NCI-H226 (cell line): ENCODE data around the gene SLC38A1.

Source experiments
- DNase-seq: peaks from one replicate; pipeline ENCODE4 v3.0.0-alpha.2; 2015

Gene SLC38A1

DNA sequence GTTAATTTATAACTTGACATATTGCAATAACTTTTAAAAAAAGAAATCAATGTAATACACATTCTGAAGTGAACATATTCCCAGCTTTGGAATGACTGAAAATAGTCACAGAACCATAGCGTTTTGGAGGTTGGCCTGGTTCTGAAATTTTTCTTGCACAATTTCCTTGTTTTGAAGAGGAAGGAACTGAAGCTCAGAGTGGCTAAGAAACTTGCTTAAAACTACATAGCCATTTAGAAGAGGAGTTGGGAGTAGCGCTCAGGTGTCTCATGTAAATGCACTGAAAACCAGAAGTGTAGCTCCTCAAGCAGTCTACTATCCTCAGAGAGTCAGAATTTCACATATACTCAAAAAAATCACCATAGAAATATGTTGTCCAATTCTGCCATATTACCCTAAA lies 41.2 kb downstream of the SLC38A1 start:
- DNase-seq: no peak

DNA sequence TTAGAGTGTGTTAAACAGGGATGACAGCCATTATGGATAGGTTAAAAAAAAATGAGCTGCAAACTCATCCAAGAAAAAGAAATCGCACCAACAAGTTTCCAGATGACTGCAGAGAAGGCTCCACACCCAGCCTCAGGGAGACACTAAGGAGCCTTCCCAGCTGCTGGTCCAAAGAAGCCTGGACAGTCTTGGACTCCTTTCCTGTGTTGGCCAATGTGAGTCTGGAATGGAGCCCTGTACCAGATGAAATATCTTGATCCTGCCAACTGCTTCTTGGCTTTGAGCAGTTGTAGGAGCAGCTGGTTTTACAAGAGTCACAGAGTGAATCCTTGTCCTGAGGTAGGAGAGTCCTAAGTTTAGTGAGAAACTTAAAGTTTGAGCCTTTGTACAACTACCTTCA lies 44.5 kb downstream of the SLC38A1 start:
- no peak for DNase-seq

DNA sequence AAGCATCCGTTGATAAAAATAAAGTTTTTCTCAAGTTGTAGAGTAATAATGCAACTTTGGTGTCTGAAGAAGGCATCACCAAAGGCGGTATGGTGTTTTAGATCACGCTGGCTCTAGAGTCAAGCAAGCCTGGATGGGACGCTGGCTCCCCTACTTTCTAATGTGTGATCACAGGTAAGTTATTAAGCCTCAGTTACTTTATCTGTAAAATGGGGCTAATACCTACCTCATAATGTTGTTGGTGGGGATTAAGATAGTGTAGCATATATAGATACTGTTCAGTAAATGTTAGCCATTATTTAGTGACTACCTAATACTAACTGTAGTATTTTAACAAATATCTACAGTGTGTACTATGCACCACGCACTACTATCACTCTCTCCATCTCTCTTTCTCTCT lies 45.8 kb downstream of the SLC38A1 start:
- DNase-seq: no peak

DNA sequence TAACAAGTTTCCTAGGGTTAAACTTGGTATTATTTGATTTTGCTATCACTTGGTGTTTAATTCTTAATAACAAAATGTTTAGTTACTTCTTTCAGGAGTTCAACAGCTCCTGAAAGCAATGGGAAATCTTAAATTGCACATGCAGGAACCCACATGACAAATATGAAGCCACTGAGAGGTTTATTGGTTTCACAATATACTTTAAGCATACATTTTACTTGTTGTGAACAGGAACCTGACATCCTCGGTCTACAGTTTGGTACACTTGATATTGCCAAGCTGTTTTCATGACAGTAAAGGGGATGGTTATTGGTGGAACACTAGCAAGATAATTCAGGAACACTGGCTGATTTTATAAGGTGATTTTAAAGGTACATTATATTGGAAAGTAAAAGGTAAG lies 46.2 kb downstream of the SLC38A1 start:
- DNase-seq: no peak

DNA sequence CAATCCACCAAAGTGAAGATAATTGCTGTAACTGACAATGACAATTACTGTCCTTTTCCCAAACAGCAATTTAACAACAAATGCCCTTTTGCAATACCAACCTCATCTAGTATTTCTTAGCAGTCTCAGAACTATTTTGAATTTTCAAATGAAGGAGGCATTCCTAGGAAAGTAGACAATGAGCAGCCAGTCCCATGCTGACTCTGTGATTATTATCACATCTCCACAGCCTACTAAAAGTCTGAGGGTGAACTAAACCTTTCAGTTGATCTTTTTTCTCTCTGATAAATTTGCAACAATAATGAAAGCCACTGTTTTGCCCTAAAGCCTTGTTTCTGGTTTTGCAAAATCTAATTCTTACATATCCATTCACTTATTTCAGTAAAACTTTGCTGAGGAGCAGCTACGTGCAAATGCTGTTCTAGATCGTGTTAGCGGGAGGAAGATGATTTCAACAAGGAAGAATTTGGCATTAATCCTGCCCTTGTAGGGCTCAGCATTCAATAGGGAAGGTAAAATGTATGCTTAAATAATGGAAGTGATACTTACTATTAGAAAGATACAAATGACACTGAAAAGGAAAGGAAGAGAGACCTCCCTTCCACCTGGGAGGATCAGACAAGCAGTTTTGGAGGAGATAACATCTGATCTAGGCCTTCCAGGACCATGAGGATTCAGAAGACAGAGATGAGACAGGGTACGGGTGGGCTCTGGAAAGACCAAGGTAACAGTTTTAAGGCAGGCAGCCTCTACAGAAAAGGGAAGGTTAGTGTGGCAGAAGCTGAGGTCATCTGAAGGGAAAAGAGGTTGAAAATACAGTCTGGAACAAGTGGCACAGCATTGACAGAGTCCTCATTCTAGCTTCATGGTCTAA lies 47.4 kb downstream of the SLC38A1 start:
- DNase-seq: peak; percentile 71

DNA sequence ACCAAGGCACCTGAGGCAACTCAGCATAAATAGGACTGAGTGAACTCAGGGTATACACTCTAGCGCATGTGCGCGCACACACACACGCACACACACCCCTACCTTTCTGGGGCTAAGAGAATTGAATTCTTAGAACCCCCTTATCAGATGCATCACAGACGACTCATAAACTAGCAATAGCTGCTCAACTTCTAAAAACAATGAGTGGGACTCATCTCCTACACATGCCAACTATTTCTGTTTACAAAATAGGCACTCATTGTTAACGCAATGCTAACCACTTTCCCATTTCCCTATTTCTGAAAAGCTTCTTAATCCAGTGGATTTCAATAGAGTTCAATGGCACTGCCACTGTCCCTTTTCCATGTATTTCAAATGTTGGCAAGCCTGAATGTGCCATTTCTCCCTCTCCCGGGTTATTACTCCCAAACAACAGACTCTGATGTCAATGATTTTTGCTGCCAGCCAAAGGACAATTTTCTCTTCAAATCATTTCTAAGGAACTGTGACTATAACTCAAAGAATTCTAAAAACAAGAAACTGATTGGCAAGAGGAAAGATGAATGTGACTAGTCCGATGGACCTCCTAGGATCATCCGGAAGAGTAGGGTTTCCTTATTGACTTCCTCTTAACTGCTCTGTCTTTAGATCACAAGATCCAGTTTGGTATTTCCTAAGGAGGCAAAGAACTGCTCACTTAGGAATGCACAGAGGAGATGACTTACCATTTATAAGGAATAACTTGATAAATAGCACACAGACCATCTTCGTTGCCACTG lies 48.8 kb downstream of the SLC38A1 start:
- peak; percentile 94 for DNase-seq

DNA sequence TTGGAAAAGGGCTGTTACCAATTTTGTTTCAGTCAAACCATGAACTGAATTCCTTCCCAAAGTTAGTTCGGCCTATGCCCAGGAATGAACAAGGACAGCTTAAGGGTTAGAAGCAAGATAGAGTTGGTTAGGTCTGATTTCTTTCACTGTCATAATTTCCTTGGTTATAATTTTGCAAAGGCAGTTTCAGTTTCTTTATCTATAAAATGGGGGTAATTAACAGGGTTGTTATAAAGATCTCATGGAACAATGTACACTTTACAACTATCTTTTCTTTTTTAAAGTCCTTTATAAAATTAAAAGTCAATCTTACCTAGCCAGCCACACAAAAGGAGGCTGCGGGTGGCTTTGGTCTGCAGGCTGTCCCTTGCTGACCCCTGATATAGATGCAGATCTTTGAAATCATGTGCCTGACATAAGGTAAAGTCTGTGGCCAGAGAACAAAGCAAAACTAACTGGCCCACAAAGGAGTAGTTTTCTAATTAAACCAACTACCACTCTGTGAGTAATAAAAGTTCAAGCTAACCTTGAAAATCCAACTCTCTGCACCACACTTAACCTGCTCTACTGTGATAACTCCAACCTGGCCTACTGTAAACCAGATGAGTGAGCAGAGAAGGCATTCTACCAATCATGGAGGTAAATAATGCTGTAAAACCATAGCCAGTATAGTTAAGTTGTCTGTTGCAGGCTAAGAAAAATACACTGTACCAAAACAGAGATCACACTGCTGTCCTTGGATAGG lies 49.5 kb downstream of the SLC38A1 start:
- no peak for DNase-seq

DNA sequence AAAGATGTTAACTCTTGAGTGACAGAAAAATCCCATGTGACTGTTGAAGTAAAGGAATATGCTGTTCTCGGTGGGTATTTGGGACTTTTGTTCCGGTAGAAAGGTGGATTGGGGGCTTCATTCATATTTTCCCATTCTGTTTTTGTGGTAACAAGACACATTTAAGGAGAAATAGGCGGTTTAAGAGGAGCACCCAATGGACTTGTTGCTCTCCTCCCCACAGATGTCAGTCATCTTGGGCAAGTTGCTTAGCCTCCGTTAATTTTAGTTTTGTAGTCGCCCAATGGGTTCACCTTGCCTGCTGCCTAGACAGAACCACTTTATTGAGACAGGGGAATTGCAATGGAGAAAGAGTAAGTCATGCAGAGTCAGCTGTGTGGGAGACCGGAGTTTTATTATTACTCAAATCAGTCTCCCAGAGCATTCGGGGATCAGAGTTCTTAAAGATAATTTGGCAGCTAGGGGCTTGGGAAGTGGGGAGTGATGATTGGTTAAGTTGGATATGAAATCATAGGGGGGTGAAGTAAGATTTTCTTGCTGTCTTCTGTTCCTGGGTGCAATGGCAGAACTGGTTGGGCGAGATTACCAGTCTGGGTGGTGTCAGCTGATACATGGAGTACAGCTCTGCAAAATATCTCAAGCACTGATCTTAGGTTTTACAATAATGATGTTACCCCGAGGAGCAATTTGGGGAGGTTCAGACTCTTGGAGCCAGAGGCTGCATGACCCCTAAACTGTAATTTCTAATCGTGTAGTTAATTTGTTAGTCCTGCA lies 50.3 kb downstream of the SLC38A1 start:
- DNase-seq: no peak

DNA sequence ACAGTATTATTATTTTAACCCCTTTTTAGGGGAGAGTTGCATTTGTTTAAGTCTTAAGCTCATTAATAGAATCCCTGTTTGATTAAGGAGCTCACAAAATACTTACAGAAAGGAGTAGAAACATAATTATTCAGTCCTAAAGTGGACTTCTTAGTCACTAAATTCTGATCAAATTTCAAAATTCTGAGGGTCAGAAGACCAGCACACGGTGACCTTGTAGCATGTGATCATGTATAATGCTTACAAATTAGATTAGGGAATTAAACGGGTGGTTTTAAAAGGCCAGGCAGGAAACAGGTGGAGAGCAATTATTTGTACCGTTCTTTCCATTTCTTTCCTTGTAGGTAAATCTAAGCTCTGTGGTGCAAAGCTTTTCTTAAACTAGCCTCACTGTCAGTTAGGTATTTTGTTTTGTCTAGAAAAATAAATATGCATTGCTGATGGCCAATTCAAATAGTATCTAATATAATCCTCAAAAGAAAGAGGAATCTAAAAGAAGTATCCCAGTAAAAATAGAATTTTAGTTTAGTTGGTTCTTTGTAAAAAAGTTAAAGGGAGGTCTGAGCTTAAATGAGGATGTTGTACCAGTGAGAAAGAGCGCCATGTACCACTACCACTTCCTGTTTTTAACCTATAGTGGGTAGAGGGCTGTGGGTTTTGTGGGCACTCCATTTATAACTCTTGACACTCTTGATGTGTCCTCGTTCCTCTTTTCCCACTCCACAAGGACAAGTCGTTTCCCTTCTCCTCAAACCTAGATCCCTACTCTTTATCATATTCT lies 51.1 kb downstream of the SLC38A1 start:
- no peak for DNase-seq

DNA sequence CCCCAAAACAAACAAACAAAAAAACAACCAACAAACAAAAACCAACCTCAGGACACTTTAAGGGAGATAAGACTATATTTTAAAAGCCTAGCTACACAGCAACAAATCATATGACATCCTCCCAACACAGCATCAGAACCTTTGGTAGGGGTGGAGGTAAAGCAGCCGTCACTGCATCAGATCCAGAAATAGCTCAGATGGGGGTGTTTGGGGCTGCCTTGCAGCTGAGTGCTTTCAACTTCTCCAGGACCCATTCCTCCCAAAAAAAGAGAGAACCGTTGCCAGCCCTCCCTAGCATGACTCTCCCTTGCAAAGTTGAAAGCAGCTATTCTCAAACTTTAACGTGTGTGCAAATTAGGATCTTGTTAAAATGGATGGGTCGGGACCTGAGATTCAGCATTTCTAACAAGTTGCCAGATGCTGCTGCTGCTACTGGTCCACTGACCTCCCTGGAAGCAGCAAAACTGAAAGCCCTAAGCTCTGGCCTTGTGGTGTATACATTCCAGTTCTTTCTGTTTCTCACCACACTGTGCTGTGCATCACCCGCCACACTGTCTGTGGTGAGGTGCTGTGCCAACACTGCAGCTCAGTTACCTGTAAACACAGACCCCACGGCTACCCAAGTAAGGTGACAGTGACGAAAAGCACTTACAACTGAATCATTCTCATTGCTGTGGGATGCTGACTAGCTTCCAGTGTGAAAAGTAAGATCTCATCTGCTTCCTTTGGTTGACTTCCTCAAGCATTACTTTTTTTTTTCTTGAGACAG lies 54.0 kb downstream of the SLC38A1 start:
- no peak for DNase-seq

DNA sequence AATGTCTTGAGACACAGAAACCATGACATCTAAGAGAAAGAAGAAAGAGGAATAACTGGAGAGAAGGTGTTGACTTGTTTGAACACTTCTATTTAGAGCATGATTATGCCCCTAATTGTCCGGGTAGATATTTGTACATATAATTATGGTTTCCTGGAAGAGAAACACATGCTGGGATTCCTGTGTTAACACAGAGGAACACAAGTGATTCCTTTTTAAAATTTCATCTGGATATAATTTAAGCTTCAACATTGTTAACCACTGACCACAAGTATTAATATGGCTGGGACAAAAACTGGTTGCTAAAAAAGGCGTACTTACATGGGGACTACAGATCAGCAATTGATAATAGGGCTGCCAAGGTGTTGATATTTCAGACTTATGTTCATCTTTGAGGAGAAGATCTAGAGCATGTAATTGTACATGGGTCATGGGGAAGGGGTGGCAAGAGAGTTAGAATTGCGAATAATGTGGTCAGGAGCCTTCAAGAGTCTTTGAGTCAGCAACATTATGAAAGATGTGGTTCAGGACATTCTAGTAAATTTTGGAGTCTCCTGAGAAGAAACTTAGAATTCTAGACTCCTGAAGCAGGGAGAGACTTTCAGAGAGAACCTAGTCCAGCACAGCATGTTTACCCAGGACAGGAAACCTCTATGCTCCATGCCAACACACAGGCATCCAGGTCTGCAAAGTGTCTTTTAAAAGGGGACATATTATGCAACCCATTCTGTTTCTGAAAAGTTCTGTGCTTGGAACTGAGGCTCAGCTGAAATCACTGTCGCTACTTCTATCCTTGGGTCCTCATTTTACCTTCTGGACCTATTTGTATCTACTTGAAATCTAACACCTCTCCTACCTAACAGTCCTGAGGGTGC lies 56.5 kb downstream of the SLC38A1 start:
- DNase-seq: no peak

DNA sequence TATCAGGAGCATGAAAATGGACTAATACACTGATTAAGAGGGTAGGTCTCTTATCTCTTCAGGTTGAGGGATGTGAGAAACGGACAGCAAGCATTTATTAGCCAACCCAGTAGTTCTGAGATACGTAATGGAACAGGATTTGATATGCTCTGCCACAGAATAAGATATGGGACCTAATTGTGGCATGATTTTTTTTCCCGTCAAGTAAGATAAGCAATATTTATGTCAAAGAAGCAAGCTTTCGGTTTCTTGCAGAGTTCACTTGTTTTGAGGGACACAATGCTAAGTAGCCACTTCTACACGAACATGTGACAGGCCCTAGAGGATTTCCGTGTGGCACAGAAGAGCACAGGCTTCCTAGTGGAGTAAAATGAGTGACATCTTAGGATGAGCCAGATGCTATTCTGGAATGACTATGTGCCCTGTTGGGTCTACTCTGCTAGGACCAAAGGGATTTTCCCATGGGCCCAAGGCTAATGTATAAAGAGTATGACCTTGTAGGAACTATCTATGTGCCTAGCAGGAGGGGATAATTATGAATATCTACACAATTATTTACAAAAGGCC lies 57.9 kb downstream of the SLC38A1 start:
- peak; percentile 90 for DNase-seq

DNA sequence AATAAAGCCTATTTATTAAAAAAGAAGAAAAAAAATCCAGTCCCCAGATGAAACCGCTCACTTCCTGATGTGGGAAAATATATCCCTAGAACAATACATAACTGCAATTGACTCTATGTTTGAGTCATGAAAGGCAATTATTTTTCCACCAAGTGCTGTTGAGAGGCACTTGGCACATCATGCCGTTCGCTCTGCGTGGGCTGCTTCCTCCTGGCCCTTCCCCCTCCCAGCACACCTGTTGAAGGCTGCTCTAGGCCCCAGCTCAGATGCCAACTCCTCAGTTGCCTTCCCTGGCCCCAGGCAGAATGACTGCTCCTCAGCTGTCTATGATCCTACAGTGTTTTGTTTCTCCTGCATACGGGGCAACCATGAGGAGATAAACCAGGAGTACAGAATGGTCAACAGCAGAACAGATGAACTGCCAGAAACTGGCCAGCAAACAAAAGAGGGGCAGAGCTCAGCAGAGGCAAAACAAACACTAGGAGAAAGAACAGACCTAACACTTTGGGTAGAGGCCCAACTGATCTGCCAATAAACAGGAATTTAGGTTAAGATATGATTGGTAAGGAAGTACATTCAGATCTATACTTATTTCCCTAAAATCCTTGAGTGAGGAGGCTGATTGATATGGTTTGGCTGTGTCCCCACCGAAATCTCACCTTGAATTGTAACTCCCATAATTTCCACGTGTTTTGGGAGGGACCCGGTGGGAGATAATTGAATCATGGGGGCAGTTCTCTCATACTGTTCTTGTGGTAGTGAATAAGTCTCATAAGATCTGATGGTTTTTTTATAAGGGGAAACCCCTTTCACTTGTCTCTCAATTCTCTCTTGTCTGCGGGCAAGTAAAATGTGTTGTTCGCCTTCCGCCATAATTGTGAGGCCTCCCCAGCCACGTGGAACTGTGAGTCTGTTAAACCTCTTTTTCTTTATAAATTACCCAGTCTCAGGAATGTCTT lies 58.6 kb downstream of the SLC38A1 start:
- DNase-seq: peak; percentile 94

DNA sequence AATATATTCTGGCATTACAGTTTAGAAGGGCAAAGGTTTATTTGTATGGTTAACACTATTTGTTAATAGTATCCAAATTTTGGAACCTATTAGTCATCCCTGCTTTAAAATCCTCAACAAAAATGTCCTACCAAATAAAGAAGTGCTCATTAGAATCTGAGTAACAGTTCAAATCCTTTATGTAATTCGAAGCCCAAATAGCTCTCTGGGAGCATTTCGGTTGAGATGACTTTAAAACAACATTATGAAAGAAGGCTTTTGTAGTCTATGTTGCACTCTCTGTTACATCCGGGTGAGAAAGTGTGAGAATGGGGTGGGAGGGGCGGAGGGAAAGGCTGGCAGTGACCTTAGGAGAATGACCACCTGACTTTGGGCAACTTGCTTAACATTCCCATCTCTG lies 59.7 kb downstream of the SLC38A1 start:
- DNase-seq: no peak

DNA sequence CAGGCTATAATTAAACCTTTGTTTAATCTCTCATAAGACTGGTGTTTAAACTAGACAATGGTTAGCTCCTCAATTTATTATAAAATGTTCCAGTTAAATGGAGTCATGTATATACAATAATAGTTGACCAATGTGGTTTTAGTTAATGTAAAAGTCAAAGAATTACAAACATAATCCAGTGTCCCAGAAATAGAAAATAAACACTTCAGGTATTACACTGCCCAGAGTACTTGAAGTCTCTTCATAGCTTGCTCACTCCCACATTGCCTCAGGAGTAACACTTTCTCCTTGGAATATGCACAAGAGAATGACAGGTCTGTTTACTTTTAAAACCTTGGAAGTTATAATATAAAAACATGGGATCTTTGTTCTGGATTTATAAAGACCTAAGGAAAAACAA lies 60.5 kb downstream of the SLC38A1 start:
- DNase-seq: no peak

DNA sequence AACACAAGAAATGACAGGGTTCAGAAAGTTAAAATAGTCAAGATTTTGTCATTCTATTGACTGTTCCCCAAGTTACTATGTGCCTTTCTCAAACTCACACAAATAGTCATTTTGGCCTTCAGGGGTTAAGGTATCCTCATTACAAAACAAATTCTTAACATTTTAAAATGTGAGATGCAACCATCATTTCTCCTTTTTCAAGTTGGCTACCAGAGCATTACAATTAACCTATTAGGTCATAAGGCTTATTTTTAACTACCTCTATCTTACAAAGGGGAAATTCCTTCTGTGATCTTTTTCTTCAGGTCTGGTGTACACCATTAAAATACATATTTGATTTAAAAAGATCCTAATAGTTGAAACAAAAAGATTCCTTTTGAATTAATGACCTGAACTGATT lies 61.2 kb downstream of the SLC38A1 start:
- DNase-seq: no peak

DNA sequence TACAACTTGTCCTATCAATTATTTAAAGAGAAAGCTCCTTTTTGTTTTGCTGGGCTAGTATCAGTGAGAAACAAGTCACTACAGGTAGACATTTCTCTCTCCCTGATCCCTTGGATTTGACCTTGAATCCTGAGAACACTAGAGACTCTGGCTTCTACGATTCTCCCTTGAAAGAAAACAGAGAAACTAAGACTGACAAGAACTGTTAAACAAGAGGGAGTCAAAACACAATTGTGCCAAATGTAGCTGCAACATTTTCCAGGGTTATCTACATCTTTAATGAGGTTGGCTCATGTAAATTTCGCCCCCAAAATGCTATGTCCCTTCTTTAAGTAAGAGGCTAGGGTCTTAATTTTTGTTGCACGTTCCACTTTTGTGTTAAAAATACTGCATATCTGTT lies 62.4 kb downstream of the SLC38A1 start:
- no peak for DNase-seq

DNA sequence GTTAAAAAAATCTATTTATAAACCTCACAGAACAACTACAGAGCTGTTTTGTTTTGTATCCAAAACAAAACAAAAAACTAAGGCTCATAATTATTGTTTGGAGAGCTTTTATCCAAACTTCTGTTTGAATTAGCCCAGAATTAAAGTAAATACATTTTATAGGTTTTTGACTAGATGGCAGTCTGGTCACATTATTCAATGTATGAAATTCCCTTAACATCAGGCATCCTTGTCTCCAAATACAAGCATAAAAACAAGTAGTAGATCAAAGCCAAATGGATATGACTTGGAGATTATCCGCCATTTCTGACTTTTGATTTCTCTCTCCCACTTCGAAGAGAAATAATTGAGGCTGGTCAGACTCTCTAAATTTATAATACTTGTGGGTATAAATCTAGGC lies 63.5 kb downstream of the SLC38A1 start:
- no peak for DNase-seq
